ENCODE results near the gene ENDOV. TPM values are rescaled to one million over a fixed set of nuclear protein-coding genes. Genes with fewer than 3 reads are reported as not detected.

ENDOV gene
- total and polyA plus RNA-seq, 9 donors = 8.9 to 24.1 (median 20.8) TPM

- TF ChIP-seq POLR2A (IDR thresholded peaks at IDR 0.05) (no peak), EP300 (IDR thresholded peaks at IDR 0.05) (no peak), CTCF (IDR thresholded peaks at IDR 0.05) (no peak)
- WGBS, 3 donors = 56 to 64% (median 57%) methylated on average over 4 to 6 of the region's 6 CpGs
- H3K36me3 ChIP-seq = no peaks in the 10 kb centered on the region
- H3K4me3 ChIP-seq = no peak overlapping the region
- H3K4me1 ChIP-seq (ENCODE audit: insufficient read depth) = no peaks in the 10 kb centered on the region
- H3K27me3 ChIP-seq = no peaks in the 10 kb centered on the region
- DNase-seq = no peak
- no peak overlapping the region for H3K27ac ChIP-seq
- intact Hi-C loops (cut with DNase I) = no loop called here
- H3K9me3 ChIP-seq = no peaks in the 10 kb centered on the region
Observed at GRCh38 chr17:80444644-80444979, 29.6 kb downstream of the ENDOV start.

- no peak for DNase-seq
- Histone ChIP-seq H3K9me3 (no peaks in the 10 kb centered on the region), H3K36me3 (no peaks in the 10 kb centered on the region), H3K27ac (no peak overlapping the region), H3K4me3 (no peak overlapping the region), H3K4me1 (ENCODE audit: insufficient read depth) (no peaks in the 10 kb centered on the region), H3K27me3 (no peaks in the 10 kb centered on the region)
- WGBS, 3 donors = 56 to 68% (median 61%) methylated on average over 25 to 26 of the region's 26 CpGs
- intact Hi-C loops (cut with DNase I) = no loop called here
- TF ChIP-seq CTCF (IDR thresholded peaks at IDR 0.05) (no peak), POLR2A (IDR thresholded peaks at IDR 0.05) (no peak), EP300 (IDR thresholded peaks at IDR 0.05) (no peak)
Observed at GRCh38 chr17:80445007-80445725, 30.2 kb downstream of the ENDOV start.

GRCh38 chr17:80445726-80446110, 30.8 kb downstream of the ENDOV start:
- no peaks in the 10 kb centered on the region for H3K4me1 ChIP-seq (ENCODE audit: insufficient read depth)

GRCh38 chr17:80446645-80447405, 31.9 kb downstream of the ENDOV start:
- no peaks in the 10 kb centered on the region for H3K27me3 ChIP-seq
- DNase-seq = no peak
- WGBS, 3 donors = 62 to 71% (median 64%) methylated on average over 12 of the region's 12 CpGs
- no peak overlapping the region for H3K27ac ChIP-seq
- no peaks in the 10 kb centered on the region for H3K36me3 ChIP-seq
- H3K4me1 ChIP-seq (ENCODE audit: insufficient read depth) = no peaks in the 10 kb centered on the region
- intact Hi-C loops (cut with DNase I) = no loop called here
- no peak for TF ChIP-seq CTCF (IDR thresholded peaks at IDR 0.05)
- TF ChIP-seq EP300 (IDR thresholded peaks at IDR 0.05) = no peak
- TF ChIP-seq POLR2A (IDR thresholded peaks at IDR 0.05) = no peak
- no peak overlapping the region for H3K4me3 ChIP-seq
- no peaks in the 10 kb centered on the region for H3K9me3 ChIP-seq

More at GRCh38 chr17:80445726-80446110, 30.8 kb downstream of the ENDOV start:
- no peaks in the 10 kb centered on the region for H3K27me3 ChIP-seq
- DNase-seq = no peak
- no peak overlapping the region for H3K27ac ChIP-seq
- H3K36me3 ChIP-seq = no peaks in the 10 kb centered on the region
- H3K9me3 ChIP-seq = no peaks in the 10 kb centered on the region
- TF ChIP-seq EP300 (IDR thresholded peaks at IDR 0.05) (no peak), POLR2A (IDR thresholded peaks at IDR 0.05) (no peak), CTCF (IDR thresholded peaks at IDR 0.05) (no peak)
- H3K4me3 ChIP-seq = no peak overlapping the region
- WGBS, 3 donors = 73 to 75% (median 73%) methylated on average over 10 of the region's 10 CpGs
- intact Hi-C loops (cut with DNase I) = no loop called here

All from ovary (tissue), 9 donors.